GM06990 (cell line): ENCODE measurements around the gene PPP1R12C.

ENCODE experiments used
- DNase-seq: peaks from one replicate; pipeline ENCODE4 v3.0.0-alpha.2; 2011; ENCODE audit not compliant: insufficient read length; ENCODE audit errors: extremely low read depth
- H3K27me3 ChIP-seq: replicated peaks from 2 replicates; pipeline ENCODE4 v1.6.0; 2011; ENCODE audit warnings: low read length; ENCODE audit not compliant: control insufficient read depth, insufficient read depth
- H3K36me3 ChIP-seq: 2 replicates; pipeline ENCODE4 v1.5.1; 2011; ENCODE audit warnings: low read length; ENCODE audit not compliant: control insufficient read depth, insufficient read depth
- H3K4me3 ChIP-seq: replicated peaks from 2 replicates; pipeline ENCODE4 v1.5.1; 2011; ENCODE audit warnings: low read depth, mild to moderate bottlenecking, control low read depth, low read length
- CTCF ChIP-seq: IDR thresholded peaks from 2 replicates; pipeline ENCODE4 v1.5.1; 2011; ENCODE audit warnings: low read length, control low read depth, mild to moderate bottlenecking, inconsistent platforms; ENCODE audit not compliant: insufficient read depth, poor library complexity, severe bottlenecking

PPP1R12C gene

GRCh38 chr19:55077106-55077505 lies 40.3 kb downstream of the PPP1R12C start:
- Histone ChIP-seq H3K27me3 (no peaks in the 10 kb centered on the region; the same call in 1 of the 2 replicates), H3K4me3 (no peak overlapping the region), H3K36me3 (no peaks in the 10 kb centered on the region)
- no peak for DNase-seq
- TF ChIP-seq CTCF, result no peak

- H3K4me3 ChIP-seq, result no peak overlapping the region
- DNase-seq, result no peak
- no peaks in the 10 kb centered on the region for H3K36me3 ChIP-seq
- H3K27me3 ChIP-seq, result no peaks in the 10 kb centered on the region
- TF ChIP-seq CTCF, result no peak
These were observed 41.1 kb downstream of the PPP1R12C start for GRCh38 chr19:55076321-55076720.

GRCh38 chr19:55075371-55075998 lies 42.0 kb downstream of the PPP1R12C start, which contains the start of gene EPS8L1:
EPS8L1 (plus strand) TSS chr19:55075869; CDS start chr19:55076445, 576 bp downstream.
- H3K27me3 ChIP-seq, result no peaks in the 10 kb centered on the region
- TF ChIP-seq CTCF, result no peak
- no peak for DNase-seq
- H3K4me3 ChIP-seq, result no peak within 1 kb of the TSS
- H3K36me3 ChIP-seq, result no peaks in the 10 kb centered on the region

- Histone ChIP-seq H3K27me3 (no peaks in the 10 kb centered on the region; the same call in 1 of the 2 replicates), H3K4me3 (no peak overlapping the region), H3K36me3 (no peaks in the 10 kb centered on the region)
- no peak for TF ChIP-seq CTCF
- no peak for DNase-seq
These were observed 45.5 kb downstream of the PPP1R12C start for GRCh38 chr19:55071913-55072312.

GRCh38 chr19:55071129-55071502 lies 46.3 kb downstream of the PPP1R12C start:
- Histone ChIP-seq H3K4me3 (no peak overlapping the region), H3K36me3 (no peaks in the 10 kb centered on the region), H3K27me3 (no peaks in the 10 kb centered on the region; the same call in 1 of the 2 replicates)
- no peak for TF ChIP-seq CTCF
- DNase-seq, result no peak
